Activated CD4-positive, CD25-positive, alpha-beta regulatory T cell (primary cell): ENCODE measurements around the gene ADIRF.
"Not testable (repeated sequence)": the region's sequence is repeated elsewhere in the genome, so short reads cannot be mapped to it uniquely, and the experiment has no call there.

ENCODE experiments used
- DNase-seq, 4 experiments: peaks; one replicate each; lab custom pipeline; 2025; lab: John Stamatoyannopoulos, UW

The ADIRF gene

DNA sequence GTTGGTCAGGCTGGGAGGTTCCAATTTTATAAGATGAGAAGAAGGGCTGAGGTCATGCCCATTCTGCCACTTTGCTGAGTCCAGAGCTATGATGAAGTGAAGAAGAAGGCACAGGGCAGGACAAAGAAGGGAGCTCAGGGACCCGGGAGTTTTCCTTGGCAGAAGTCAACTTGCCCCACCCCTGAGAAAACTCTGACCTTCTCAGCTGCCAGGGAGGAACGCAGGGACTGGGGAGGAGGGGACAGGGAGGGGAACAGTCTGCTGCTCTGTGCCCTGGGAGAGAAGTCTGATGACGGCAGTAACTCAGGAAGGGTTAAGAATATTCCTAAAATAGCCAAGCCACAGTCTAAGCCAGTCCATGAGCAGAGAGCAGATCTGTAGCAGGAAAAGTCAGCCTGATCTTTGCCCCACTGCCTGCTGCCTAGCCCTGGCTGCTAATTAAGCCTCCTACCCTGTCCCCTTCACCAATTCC is 11.7 kb downstream of the ADIRF start:
- DNase-seq = no peak

DNA sequence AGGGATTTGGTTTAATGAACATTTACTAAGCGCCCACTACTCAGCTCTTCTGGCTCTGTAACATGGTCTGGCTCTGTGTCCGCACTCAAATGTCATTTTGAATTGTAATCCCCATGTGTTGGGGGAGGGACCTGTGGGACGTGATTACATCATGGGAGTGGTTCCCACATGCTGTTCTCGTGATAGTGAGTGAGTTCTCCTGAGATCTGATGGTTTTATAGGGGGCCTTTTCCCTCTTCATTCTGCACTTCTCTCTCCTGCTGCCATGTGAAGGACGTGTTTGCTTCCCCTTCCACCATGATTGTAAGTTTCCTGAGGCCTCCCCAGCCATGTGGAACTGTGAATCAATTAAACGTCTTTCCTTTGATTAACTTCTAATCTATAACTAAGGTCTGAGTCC is 12.7 kb downstream of the ADIRF start:
- not testable (repeated sequence) for DNase-seq

- no peak for DNase-seq
These were observed 13.4 kb downstream of the ADIRF start for GRCh38 chr10:86981716-86982115.

DNA sequence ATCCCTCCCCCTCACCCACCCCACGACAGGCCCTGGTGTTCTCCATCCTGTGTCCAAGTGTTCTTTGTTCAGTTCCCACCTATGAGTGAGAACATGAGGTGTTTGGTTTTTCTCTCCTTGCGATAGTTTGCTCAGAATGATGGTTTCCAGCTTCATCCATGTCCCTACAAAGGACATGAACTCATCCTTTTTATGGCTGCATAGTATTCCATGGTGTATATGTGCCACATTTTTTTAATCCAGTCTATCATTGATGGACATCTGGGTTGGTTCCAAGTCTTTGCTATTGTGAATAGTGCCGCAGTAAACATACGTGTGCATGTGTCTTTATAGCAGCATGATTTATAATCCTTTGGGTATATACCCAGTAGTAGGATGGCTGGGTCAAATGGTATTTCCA is 16.2 kb downstream of the ADIRF start:
- DNase-seq = not testable (repeated sequence)

DNA sequence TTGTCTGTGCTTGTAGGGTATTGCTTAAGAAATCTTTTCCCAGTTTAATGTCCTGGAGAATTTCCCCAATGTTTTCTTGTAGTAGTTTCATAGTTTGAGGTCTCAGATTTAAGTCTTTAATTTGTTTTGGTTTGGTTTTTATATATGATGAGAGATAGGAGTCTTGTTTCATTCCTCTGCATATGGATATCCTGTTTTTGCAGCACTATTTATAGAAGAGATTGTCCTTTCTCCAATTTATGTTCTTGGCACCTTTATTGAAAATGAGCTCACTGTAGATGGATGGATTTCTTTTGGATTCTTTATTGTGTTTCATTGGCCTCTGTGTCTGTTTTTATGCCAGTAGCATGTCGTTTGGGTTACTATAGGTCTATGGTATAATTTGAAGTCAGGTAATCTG is 20.2 kb downstream of the ADIRF start:
- DNase-seq = no peak

GRCh38 chr10:86991362-86991761 is 23.1 kb downstream of the ADIRF start:
- DNase-seq = not testable (repeated sequence)

DNA sequence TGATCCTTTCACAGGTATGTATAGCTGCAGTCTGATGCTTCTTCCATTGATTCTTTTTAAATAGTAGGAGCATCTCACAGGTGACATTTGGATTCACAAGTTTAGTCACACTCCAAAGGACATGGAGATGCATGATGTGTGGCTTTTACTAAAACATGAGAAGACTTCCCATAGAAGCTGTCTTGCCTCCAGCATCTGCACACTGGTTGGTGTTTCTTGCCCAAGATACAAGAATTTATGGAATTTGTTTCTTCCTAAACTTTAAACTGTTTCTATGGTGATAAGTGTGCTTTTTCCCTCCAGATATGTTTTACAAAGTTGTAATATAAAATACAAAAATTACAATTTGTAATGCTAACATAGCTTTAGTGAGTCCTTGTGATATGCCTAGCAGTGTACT is 24.2 kb downstream of the ADIRF start:
- DNase-seq = no peak

- DNase-seq = no peak
These were observed 24.6 kb downstream of the ADIRF start for GRCh38 chr10:86992929-86993328.

DNA sequence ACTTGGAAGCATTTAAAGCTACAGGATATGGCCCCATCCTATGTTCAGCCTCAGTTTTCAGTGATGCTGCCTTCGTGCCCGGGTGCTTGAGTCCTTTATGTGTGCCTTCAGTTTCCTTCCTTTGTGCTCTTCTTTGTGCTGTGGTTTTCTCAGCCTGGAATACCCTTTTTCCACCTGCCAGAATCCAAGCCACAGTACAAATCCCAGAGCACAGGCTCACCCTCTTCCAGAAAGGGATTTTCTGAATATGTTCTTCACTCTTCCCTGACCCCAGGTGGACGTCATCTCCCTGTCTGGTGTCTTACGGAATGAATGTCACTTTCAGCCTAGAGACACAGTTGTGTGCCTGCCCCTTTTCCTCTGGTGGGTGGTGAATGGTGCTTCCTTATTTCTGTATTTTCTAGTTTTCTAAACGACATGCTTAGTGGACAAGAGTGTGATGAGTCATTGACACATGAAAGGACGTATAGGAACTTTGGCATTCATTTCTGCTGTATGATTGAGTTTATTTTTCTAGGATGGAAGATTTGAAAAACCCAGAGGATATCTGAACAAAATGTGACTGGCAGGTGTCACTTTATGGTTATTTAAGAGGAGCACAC is 31.6 kb downstream of the ADIRF start:
- not testable (repeated sequence) for DNase-seq

- no peak for DNase-seq
These were observed 32.2 kb downstream of the ADIRF start for GRCh38 chr10:87000491-87000890.

DNA sequence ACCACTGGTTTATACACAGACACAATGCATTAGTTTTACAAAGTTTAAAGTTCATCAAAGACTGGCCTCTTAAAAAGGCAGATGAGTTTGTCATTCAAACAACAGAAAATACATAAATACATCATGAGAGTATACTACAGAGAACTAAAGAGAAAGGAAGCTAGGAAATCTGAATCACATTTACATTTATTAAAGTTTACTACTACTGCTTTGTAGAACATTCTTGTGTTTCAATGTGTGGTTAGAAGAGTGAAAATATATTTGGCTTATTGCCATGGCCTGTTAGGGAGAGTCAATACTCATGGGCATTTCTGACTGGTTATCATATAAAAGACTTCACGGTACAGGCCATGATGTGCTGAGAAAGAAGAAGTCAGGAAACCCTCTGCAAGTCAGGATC is 38.8 kb downstream of the ADIRF start:
- not testable (repeated sequence) for DNase-seq

- DNase-seq = not testable (repeated sequence)
These were observed 39.4 kb downstream of the ADIRF start for GRCh38 chr10:87007674-87008073.

GRCh38 chr10:87008303-87008702 is 40.0 kb downstream of the ADIRF start:
- DNase-seq = not testable (repeated sequence)

- not testable (repeated sequence) for DNase-seq
These were observed 40.9 kb downstream of the ADIRF start for GRCh38 chr10:87009134-87009696.

GRCh38 chr10:87013528-87013927 is 45.2 kb downstream of the ADIRF start:
- DNase-seq = not testable (repeated sequence)

GRCh38 chr10:87014986-87015716 is 46.9 kb downstream of the ADIRF start:
- not testable (repeated sequence) for DNase-seq

- DNase-seq = not testable (repeated sequence)
These were observed 49.8 kb downstream of the ADIRF start for GRCh38 chr10:87018127-87018526.

DNA sequence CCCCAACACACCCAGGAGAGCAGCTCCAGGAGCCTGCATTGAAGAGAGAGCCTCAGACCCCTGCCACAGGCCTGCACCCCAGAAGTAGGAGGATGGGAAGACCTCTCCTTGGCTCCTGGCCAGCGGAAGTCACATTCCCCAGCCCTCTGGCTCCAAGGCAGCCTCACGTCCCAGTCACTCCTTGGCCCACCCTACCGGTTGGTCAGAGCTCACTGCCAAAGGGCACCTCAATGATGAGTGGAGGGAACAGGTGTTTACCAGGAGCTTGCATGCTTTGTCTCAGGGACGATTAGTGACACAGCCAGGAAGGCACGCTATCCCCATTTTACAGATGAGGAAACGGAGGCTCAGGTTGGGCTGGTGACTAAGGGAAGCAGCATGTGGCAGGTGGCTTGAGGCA is 50.8 kb downstream of the ADIRF start:
- not testable (repeated sequence) for DNase-seq

DNA sequence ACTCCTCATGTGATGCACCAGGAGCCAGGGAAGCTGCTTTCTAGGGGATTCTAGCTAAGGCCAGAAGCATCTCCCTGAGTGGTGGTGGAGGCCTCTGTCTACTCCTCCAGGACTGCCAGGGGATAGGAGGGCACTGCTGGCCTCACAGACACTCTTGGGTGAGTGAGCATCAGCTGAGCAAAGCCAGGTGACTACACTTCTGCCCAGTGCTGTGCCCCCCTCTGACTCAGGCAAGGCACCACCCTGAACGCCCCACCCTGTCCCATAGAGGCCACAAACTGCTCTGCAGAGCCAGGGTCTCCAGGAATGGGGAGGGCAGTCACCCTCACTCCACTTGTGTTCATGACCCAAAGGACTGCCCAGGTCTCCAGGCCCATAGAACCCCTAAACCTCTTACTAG is 51.2 kb downstream of the ADIRF start:
- DNase-seq = not testable (repeated sequence)

GRCh38 chr10:87020056-87020455 is 51.8 kb downstream of the ADIRF start, which contains the start of gene FAM25A:
Gene FAM25A (plus strand): TSS chr10:87020294. CDS start chr10:87020325, 31 bp downstream.
- not testable (repeated sequence) for DNase-seq
